GM19035 (cell line): ENCODE measurements around the gene ZDHHC11.
"Not testable (repeated sequence)": the region's sequence is repeated elsewhere in the genome, so short reads cannot be mapped to it uniquely, and the experiment has no call there.

Experiments
- ATAC-seq: cut with Tn5 transposase; IDR thresholded peaks from one replicate; pipeline ENCODE4 v1.9.1; 2021; ENCODE audit not compliant: unreplicated experiment

Gene ZDHHC11

DNA sequence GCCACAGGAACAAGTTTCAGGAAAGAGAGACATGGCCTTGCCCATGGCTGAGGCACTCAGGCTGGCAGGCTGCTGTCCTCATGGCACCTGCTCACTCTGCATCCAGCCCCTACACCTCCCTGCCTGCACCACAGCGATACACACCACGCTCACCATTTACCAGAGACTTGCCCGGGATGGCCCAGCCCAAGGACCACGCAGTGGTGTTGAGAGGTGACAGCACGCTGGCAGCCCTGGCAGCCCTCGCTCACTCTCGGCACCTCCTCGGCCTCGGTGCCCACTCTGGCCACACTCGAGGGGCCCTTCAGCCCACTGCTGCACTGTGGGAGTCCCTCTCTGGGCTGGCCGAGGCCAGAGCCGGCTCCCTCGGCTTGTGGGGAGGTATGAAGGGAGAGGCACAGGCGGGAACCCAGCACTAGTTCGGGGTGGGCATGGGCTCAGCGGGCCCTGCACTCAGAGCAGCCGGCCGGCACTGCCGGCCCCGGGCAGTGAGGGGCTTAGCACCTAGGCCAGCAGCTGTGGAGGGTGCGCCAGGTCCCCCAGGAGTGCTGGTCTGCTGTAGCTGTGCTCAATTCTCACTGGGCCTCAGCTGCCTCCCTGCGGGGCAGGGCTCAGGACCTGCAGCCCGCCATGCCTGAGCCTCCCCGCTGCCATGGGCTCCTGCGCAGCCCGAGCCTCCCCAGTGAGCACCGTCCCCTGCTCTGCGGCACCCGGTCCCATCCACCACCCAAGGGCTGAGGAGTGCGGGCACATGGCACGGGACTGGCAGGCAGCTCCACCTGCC lies 86.6 kb downstream of the ZDHHC11 start:
- no peak for ATAC-seq

DNA sequence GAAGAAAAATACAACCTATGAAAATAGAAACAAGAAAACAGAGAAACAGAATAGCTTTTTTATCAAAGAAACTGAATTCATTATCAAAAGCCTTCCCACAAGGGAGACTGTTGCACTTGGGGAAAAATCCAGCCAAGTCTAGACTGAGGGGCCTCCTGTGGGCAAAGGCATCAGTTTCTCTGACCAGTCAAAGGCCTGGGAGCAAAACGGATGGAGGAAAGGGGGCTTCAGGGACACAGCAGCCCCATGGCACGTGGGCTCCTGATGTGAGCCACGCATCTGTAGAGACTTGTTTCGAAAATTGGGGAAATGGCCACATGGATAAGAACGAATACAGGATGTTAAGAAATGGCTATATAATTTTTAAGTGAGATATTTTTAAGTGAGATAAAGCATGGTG lies 87.4 kb downstream of the ZDHHC11 start:
- ATAC-seq, result no peak

DNA sequence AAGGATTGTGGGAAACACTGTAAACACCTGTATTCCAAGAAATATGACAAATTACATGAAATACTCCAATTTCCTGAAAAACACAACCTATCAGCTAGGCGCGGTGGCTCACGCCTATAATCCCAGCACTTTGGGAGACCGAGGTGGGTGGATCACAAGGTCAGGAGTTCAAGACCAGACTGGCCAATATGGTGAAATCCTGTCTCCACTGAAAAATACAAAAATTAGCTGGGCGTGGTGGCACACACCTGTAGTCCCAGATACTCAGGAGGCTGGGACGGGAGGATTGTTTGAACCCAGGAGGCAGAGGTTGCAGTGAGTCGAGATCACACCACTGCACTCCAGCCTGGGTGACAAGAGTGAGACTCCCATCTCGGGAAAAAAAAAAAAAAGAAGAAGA lies 87.8 kb downstream of the ZDHHC11 start:
- ATAC-seq, result not testable (repeated sequence)

DNA sequence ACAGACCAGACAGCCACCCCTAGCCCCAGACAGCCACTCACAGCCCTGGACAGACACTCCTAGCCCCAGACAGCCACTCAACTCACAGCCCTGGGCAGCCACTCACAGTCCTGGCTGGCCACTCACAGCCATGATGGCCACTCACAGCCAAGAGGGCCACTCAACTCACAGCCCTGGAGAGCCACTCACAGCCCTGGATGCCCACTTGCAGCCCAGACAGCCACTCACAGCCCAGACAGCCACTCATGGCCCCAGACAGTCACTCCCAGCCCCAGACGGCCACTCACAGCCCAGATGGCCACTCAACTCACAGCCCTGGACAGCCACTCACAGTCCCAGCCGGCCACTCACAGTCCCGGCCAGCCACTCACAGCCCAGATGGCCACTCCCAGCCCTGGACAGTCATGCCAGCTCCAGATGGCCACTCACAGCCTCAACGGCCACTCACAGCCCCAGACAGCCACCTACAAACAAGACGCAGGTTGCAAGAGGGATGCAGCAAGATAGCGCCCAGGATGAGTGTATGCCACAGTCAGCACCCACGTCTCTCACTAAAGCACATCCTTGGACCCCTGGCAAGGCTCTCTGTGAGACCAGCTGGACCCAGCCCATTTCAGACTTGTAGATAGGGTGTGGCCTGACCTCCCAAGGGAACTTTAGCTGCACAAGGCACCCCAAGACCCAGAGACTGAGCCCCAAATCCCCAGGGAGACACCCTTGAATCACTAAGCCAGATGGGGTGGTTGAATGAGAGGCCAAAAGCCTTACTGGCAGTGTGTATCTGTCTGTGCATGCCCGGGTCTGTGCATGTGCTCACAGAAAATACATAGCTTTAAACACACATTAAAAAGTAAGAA lies 88.7 kb downstream of the ZDHHC11 start:
- ATAC-seq, result no peak

DNA sequence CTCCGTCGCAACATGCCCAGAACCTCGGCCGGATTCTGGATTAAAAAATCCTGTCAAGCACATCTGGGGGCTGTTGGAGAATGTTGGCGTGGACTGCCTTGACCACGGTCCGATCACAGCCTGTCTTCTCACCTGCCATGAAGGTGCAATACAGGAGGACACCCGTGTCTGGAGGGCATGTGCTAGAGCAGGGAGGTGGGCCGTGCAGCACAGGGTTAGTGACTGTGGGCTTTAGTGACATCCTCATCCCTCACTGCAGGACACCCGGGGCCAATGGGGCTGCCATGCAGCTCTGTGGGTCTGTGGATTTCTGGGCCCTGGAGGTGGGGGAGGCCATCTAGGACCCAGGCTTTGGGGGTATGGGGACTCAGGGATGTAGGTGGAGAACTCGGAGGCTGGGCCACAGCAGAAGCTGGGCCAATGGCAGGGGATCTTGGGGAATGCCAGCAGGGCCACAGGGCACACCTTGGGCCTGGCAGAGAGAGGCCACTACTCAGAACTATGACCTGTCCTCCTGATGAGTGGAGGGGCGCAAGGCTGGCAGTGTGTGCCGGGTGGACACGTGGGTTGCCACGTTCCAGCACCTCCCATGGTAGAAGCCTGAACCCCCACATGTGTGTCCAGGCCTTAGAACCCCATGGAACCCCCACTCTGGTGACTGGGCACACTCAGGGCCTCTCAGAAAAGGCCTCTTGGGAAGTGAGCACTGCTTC lies 89.6 kb downstream of the ZDHHC11 start:
- no peak for ATAC-seq

DNA sequence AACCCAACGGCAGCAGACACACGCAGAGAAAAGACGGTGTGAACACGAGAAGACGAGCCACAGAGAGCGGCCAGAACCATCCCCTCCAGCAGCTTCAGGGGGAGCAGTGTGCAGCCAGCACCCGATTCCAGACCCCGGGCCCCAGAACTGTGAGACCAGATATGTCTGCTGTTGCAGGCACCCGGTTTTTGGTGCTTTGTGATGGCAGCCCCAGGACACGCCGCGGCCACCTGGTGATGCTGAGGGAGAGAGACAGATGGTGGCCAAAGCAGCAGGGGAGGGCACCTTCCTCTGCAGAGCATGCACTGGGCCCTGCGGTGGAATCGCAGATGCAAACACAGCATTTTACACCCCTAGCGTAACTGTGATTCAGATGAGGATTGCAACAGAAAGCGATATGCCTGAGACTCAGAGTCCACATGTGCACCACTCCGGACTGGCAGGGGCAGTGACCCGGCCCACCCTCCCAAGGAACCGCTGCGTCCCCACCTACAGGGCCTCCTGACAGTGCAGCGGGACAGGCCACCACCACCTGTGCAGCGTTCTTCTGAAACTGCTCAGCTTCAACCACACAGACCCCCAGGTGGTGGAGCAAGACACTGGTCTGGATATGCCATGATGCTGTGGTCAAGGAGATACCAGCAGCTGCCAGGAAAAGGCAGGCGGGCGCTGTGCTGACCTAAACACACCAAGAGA lies 90.3 kb downstream of the ZDHHC11 start:
- ATAC-seq, result no peak

DNA sequence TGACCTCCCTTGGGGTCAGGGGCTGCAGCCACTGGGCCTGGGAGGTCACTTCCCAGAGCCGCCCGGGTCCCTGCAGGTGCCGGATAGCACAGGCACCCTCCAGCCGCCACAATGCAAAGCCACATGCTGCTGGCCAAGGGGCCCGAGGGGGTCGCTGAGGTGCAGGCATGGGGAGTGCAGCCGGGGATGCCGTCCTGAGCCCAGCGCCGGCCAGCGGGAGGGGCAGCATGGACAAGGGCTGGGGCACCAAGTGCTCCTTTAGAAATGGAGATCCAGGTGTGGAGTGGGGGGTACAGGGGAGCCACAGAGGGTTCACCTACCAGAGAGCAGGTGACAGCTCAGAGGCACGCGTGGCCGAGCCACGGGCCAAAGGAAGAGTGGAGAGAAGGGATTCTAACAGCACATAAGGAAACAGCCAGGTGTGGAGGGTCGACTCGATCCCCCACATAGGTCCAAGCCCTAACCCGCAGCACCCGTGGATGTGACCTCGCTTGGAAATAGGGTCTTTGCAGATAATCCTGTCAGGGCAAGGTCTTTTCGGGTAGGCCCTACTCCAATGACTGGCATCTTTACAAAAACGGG lies 90.9 kb downstream of the ZDHHC11 start:
- no peak for ATAC-seq

DNA sequence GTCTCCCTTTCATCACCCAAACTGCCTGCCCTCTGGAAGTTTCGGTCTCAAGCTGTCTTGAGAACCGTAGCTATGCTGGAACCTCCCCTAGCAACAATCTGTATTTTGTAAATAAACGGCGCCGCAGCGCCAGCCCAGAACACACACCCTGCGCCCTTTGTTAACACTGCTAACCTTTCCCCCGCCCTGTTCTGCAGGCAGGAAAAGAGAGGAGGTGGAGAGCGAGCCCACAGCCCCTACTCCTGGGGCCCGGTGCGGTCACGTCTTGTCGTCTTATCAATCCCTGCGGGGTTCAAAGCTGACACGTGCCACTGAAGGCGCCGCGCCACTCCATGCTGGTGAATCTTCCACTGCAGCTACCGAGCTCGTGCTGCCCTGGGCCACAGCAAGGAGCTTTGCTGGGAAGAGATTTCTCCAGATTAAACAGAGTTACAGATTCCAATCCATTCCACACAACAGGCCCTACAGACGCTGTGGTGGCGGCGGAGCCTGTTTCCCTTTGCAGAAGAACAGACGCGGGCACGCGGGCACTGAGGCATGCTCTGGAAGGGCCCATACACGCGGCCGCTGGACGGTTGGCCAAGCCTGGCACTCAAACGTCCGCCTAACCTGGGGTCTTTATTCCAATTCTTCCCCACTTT lies 91.6 kb downstream of the ZDHHC11 start:
- ATAC-seq, result no peak

DNA sequence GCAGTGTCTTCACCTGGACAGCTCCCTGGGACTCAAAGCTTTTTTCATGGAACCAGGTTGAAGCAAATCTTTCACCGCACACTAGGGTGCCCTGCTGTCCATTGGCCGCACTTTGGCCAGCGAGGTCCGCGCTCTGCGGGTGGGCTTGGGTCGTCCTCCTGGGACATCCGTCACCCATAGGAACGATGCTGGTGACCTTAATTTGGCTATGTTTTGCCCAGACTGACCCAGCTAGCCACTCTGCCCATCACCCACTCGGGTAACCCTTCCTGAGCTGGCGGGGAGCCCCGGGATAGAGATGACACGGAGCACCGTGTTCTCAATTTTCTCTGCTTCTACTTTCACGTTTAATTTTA lies 92.1 kb downstream of the ZDHHC11 start:
- ATAC-seq, result no peak

DNA sequence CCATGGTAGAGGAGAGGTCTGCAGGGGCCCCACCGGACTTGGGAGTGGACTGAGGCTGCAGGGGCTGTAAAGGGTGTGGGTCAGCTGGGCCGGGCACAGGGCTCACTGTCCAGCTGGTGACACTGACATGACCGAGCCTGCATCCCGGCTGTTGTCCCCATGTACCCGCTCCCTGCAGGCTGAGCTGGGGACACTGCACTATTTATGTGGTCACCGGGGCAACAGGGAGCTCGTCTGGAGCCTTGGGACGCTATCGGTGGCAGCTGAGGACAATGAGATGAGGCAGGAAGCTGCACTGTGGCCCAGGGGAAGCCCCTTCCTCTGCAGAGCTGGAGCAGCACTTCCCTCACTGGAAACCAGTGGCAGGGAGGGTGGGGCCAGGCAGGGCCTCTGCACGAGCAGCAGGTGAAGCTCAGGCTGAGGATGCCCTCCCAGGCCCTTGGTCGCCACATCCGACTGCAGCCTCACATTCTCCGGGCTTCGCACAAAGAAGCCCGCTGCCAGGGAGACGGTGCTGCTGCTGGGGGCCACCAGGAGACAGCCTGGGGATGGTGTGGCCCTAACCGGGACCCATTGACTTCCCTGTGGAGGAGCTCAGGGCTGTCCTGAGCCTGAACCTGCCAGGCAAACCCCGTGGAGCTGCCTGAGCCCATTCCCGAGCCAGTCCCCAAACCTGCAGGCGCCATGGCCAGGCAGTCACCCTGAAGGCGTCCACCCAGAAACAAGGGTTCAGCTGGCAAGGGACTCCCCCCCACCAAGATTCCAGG lies 92.7 kb downstream of the ZDHHC11 start:
- no peak for ATAC-seq

DNA sequence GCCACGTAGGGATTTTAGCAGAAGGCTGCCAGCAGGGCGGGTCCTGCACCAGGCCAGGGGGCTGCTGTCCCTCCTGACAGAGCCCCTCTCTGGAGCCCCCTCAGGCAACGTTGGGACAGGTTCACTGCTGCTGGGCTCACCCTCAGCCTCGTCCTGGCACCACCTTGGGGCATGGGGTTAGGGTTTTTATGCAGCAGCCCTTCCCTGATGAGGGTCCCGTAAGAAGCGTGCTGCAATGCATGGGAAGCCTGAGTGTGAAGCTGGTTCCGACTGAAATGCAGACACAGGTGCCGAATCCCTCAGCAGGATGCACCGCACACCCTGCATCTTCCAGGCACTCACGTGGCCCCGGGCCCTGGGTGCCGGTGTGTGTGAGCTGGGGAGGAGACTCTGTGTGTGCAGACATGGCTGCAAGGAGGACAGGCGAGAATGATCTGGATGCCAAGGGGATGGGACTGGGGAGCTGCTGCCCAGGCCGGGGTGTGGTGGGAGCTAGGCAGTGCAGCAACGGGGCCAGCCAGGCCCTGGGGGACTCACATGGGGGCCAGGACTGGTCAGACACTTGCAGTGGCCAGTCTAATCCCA lies 93.3 kb downstream of the ZDHHC11 start:
- ATAC-seq, result no peak

DNA sequence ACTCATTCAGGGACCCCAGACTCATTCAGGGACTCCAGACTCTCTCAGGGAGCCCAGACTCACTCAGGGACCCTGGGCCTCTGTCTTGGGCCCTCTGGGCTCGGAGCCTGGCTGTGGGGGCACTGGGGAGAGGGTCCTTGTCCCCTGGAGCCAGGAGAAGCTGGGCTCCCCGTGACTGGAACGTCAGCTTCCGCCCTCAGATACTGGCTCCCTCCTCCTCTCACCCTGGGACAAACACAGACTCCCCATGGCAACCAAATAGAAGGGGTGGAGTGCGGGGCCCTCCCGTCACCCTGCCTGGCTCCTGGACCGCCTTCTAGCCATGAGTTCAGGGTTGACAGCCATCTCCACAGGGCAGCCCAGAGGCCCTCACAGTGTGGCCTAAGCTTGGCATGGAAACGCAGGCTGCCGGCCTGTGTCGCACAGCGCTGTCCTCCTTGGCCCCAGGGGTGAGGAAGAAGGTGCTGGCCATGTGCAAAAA lies 93.9 kb downstream of the ZDHHC11 start:
- no peak for ATAC-seq

DNA sequence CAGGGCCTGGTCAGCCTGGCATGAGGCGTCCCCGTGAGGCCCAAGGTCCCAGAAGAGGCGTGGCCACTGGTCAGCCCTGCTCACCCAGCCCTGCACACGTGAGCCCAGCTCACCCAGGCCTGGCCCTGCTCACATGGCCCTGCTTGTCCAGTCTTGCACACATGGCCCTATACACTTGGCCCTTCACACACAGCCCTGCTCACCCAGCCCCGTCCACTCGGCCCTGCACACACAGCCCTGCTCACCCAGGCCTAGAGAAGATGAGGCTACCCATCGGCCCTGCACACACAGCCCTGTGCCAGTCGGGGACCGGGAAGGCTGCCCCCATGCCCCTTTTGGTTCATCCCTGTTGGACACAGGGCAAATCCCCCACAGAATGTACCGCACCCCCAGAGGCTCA lies 94.6 kb downstream of the ZDHHC11 start:
- ATAC-seq, result no peak

DNA sequence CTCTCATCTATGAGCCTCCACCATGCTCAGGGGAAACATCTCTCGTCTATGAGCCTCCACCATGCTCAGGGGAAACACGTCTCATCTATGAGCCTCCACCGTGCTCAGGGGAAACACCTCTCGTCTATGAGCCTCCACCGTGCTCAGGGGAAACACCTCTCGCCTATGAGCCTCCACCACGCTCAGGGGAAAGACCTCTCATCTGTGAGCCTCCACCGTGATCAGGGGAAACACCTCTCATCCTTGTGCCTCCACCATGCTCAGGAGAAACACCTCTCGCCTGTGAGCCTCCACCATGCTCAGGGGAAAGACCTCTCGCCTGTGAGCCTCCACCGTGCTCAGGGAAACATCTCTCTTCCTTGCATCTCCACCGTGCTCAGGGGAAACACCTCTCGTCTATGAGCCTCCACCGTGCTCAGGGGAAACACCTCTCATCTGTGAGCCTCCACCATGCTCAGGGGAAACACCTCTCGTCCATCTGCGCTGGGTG lies 96.6 kb downstream of the ZDHHC11 start:
- ATAC-seq, result not testable (repeated sequence)

DNA sequence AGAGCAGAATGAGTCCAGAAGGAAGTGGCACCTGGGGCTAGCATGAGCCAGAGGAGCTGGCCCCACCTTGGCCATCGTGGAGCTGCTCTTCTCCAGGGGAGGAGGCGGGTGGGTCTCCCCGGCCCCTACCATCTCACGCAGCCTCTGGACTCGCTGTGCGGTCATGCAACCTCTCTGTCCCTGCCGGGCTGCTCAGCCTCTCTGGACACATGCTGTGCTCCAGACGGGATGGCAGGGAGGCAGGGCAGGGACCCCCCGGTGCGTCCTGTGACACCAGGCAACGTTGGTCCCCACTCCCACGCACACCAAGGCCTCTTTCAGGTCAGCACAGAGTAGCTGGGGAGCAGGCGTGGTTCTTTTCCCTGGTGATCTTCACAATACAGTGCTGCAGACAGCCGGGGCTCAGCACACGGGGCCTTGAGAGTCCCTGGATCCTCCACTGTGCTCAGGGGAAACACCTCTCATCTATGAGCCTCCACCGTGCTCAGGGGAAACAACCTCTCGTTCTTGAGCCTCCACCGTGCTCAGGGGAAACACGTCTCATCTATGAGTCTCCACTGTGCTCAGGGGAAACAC lies 97.1 kb downstream of the ZDHHC11 start:
- ATAC-seq, result not testable (repeated sequence)

DNA sequence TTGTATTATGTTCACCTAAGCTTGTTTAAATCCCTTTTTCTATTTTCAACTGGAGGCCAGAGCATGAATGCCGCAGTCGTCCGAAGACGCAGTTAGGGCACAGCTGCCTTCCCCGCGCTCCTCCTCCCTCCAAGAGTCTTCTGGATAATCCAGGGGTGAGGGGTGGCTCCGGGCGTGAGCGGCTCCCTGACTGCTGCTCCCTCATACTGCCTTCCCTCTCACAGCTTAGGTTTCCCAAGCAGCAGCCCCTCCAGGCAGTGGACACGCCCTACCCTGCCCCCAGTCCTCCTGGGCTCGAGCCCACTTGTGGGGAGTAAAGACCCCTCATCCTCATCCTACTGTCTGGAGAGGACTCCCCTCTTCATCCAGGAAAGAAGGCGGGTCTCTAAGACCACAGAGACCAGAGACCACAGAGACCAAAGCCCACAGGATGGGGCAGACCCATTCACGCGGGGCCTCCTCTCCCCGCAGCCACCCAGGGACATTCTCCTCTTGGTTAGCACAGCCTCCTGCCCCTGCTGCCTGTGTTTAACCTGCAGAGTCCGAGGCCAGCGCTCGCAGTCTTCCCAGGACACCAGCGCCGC lies 98.2 kb downstream of the ZDHHC11 start:
- not testable (repeated sequence) for ATAC-seq

DNA sequence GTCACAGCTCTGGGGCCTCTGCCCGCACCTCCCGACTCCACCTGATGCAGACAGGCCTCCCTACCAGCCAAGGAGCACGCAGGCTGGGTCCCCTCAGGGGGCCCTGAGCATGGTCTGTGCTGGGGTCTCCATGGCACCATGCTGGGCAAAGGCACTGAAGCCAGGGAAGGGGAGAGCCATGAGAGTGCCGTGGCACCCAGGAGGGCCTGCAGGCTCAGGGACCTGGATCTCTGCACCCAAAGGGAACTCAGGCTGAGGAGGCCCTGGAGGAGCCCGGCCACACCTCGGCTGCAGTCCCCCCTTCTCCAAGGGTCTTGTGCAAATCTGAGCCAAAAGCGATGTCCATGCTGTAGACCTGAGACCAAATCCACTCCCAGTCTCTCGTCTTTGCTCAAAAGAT lies 98.8 kb downstream of the ZDHHC11 start:
- not testable (repeated sequence) for ATAC-seq

DNA sequence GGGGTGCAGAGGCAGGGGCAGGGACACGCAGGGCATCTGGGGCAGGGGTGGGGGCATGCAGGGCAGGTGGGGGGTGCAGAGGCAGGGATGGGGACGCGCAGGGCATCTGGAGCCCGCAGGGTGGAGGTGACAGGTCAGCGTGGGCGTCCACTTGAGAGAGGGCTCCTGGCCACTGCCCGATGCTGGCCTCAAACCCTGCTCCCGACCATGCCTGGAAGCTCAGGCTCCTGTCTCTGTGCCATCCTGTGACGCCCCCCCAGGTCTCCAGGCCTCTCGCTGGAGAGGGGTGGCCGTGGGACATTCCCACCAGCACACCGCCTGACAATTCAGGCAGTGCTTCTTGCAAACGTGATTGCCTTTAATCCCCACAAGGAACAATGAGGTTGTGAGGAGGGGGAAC lies 99.3 kb downstream of the ZDHHC11 start:
- ATAC-seq, result no peak
